Measurements from ENCODE around the gene ZNF276.

GRCh38 chr16:89678258-89678657, 43.1 kb upstream of the ZNF276 start:
- no peak for TF ChIP-seq CTCF (IDR thresholded peaks at IDR 0.05)
- TF ChIP-seq POLR2A (IDR thresholded peaks at IDR 0.05), result no peak
- no peak for TF ChIP-seq POLR2AphosphoS5 (IDR thresholded peaks at IDR 0.05)
